ENCODE measurements around the gene C2orf81. TPM values are rescaled to one million over a fixed set of nuclear protein-coding genes. Genes with fewer than 3 reads are reported as not detected.

The C2orf81 gene
- total and polyA plus RNA-seq, 7 donors = 0.06 to 0.46 (median 0.34) TPM

- Histone ChIP-seq H3K4me3 (peak overlapping the region; percentile 33), H3K27me3 (ENCODE audit: insufficient read depth in 3 of 3, low read length in 2 of 3) (no peaks in the 10 kb centered on the region), H3K36me3 (ENCODE audit: insufficient read depth in 1 of 2, low read depth in 1 of 2) (peaks cover 6 to 65% of the 10 kb centered on the region in 2 donors), H3K4me1 (no peaks in the 10 kb centered on the region), H3K27ac (no peak overlapping the region), H3K9me3 (no peaks in the 10 kb centered on the region)
- no peak for TF ChIP-seq CTCF (IDR thresholded peaks at IDR 0.05)
- WGBS, 3 donors = 67 to 78% (median 76%) methylated on average over 8 of the region's 8 CpGs
- no peak for ATAC-seq
- intact Hi-C loops (cut with DNase I) = loop anchor here in 1 of 2 donors (10.0 kb wide), 1 partner anchor 511 kb away; no protein-coding TSS in a partner anchor
- no peak for DNase-seq
Observed at GRCh38 chr2:74373985-74374384, 47.4 kb downstream of the C2orf81 start.

- TF ChIP-seq CTCF (IDR thresholded peaks at IDR 0.05) = no peak
- ATAC-seq = peak in 1 of 4 donors; percentile 54
- H3K27me3 ChIP-seq (ENCODE audit: insufficient read depth in 3 of 3, low read length in 2 of 3) = no peaks in the 10 kb centered on the region
- H3K27ac ChIP-seq = no peak overlapping the region
- WGBS, 3 donors = 61 to 67% (median 66%) methylated on average over 5 of the region's 5 CpGs
- intact Hi-C loops (cut with DNase I) = loop anchor here in 1 of 2 donors (10.0 kb wide), 1 partner anchor 512 kb away; no protein-coding TSS in a partner anchor
- DNase-seq = peak; percentile 44 to 70
- H3K4me3 ChIP-seq = no peak overlapping the region
- H3K4me1 ChIP-seq = no peaks in the 10 kb centered on the region
- H3K9me3 ChIP-seq = no peaks in the 10 kb centered on the region
- H3K36me3 ChIP-seq (ENCODE audit: insufficient read depth in 1 of 2, low read depth in 1 of 2) = peaks cover 6 to 72% of the 10 kb centered on the region in 2 donors
Observed at GRCh38 chr2:74373221-74373676, 48.2 kb downstream of the C2orf81 start.

- no peak overlapping the region for H3K4me3 ChIP-seq
- H3K9me3 ChIP-seq = no peaks in the 10 kb centered on the region
- no peak for TF ChIP-seq CTCF (IDR thresholded peaks at IDR 0.05)
- DNase-seq (no peak), ATAC-seq (no peak)
- H3K27ac ChIP-seq = no peak overlapping the region
- H3K4me1 ChIP-seq = no peaks in the 10 kb centered on the region
- 77 to 89% (median 83%) methylated on average over 6 of the region's 6 CpGs for WGBS, 3 donors
- peaks cover 6 to 73% of the 10 kb centered on the region in 2 donors for H3K36me3 ChIP-seq (ENCODE audit: insufficient read depth in 1 of 2, low read depth in 1 of 2)
- intact Hi-C loops (cut with DNase I) = loop anchor here in 1 of 2 donors (10.0 kb wide), 1 partner anchor 512 kb away; no protein-coding TSS in a partner anchor
- no peaks in the 10 kb centered on the region for H3K27me3 ChIP-seq (ENCODE audit: insufficient read depth in 3 of 3, low read length in 2 of 3)
Observed at GRCh38 chr2:74372674-74373073, 48.7 kb downstream of the C2orf81 start.

GRCh38 chr2:74371421-74371820, 50.0 kb downstream of the C2orf81 start:
- Histone ChIP-seq H3K4me1 (no peaks in the 10 kb centered on the region), H3K4me3 (no peak overlapping the region), H3K27me3 (ENCODE audit: insufficient read depth in 3 of 3, low read length in 2 of 3) (no peaks in the 10 kb centered on the region), H3K36me3 (ENCODE audit: insufficient read depth in 1 of 2, low read depth in 1 of 2) (peaks cover 6 to 73% of the 10 kb centered on the region in 2 donors), H3K9me3 (no peaks in the 10 kb centered on the region), H3K27ac (no peak overlapping the region)
- DNase-seq (no peak), ATAC-seq (no peak)
- TF ChIP-seq CTCF (IDR thresholded peaks at IDR 0.05) = no peak
- WGBS, 3 donors = 95 to 98% (median 96%) methylated on average over 9 of the region's 9 CpGs
- intact Hi-C loops (cut with DNase I) = loop anchor here in 1 of 2 donors (10.0 kb wide), 1 partner anchor 513 kb away; no protein-coding TSS in a partner anchor

- peaks cover 9 to 75% of the 10 kb centered on the region in 2 donors for H3K36me3 ChIP-seq (ENCODE audit: insufficient read depth in 1 of 2, low read depth in 1 of 2)
Observed at GRCh38 chr2:74369976-74370375, 51.4 kb downstream of the C2orf81 start.

More at GRCh38 chr2:74369976-74370375, 51.4 kb downstream of the C2orf81 start:
- H3K27me3 ChIP-seq (ENCODE audit: insufficient read depth in 3 of 3, low read length in 2 of 3) = no peaks in the 10 kb centered on the region
- no peak for TF ChIP-seq CTCF (IDR thresholded peaks at IDR 0.05)
- no peaks in the 10 kb centered on the region for H3K4me1 ChIP-seq
- intact Hi-C loops (cut with DNase I) = loop anchor here in 1 of 2 donors (10.0 kb wide), 1 partner anchor 515 kb away; no protein-coding TSS in a partner anchor
- no peak overlapping the region for H3K27ac ChIP-seq
- ATAC-seq (no peak), DNase-seq (no peak)
- H3K4me3 ChIP-seq = no peak overlapping the region
- WGBS, 3 donors = 95 to 98% (median 96%) methylated on average over 7 of the region's 7 CpGs
- H3K9me3 ChIP-seq = no peaks in the 10 kb centered on the region

All from psoas muscle (tissue), 8 donors.